Activated naive CD4-positive, alpha-beta T cell treated with anti-CD3 and anti-CD28 coated beads, Interleukin-2, amount 10 ng/mL, durations not matched to agents 7 days and 5 days (primary cell): Measurements from ENCODE around the gene NPHS1.
"Not testable (repeated sequence)": the region's sequence is repeated elsewhere in the genome, so short reads cannot be mapped to it uniquely, and the experiment has no call there.

Experiments used
- CTCF ChIA-PET: fragments of 350-600 bp; sonication (Branson Sonifier 250); formaldehyde crosslinking; loops from one replicate; lab custom pipeline; 2021; ENCODE audit warnings: antibody characterized with exemption; lab: Charles Lee
- DNase-seq: peaks from one replicate; pipeline ENCODE4 v3.0.0-alpha.2; 2020
- H3K27ac Mint-ChIP-seq: one replicate; pipeline ENCODE4 v1.8.0; 2021; ENCODE audit warnings: mild to moderate bottlenecking, moderate library complexity, mixed read lengths
- H3K27me3 Mint-ChIP-seq: one replicate; pipeline ENCODE4 v1.8.0; 2021; ENCODE audit warnings: mild to moderate bottlenecking, mixed read lengths
- H3K36me3 Mint-ChIP-seq: one replicate; pipeline ENCODE4 v1.8.0; 2021; ENCODE audit warnings: mixed read lengths
- H3K4me1 Mint-ChIP-seq: one replicate; pipeline ENCODE4 v1.8.0; 2021; ENCODE audit warnings: mixed read lengths
- H3K4me3 Mint-ChIP-seq: one replicate; pipeline ENCODE4 v1.8.0; 2021; ENCODE audit warnings: mild to moderate bottlenecking, moderate library complexity, mixed read lengths
- H3K9me3 Mint-ChIP-seq: one replicate; pipeline ENCODE4 v1.8.0; 2021; ENCODE audit warnings: mixed read lengths

Gene NPHS1, protein sequence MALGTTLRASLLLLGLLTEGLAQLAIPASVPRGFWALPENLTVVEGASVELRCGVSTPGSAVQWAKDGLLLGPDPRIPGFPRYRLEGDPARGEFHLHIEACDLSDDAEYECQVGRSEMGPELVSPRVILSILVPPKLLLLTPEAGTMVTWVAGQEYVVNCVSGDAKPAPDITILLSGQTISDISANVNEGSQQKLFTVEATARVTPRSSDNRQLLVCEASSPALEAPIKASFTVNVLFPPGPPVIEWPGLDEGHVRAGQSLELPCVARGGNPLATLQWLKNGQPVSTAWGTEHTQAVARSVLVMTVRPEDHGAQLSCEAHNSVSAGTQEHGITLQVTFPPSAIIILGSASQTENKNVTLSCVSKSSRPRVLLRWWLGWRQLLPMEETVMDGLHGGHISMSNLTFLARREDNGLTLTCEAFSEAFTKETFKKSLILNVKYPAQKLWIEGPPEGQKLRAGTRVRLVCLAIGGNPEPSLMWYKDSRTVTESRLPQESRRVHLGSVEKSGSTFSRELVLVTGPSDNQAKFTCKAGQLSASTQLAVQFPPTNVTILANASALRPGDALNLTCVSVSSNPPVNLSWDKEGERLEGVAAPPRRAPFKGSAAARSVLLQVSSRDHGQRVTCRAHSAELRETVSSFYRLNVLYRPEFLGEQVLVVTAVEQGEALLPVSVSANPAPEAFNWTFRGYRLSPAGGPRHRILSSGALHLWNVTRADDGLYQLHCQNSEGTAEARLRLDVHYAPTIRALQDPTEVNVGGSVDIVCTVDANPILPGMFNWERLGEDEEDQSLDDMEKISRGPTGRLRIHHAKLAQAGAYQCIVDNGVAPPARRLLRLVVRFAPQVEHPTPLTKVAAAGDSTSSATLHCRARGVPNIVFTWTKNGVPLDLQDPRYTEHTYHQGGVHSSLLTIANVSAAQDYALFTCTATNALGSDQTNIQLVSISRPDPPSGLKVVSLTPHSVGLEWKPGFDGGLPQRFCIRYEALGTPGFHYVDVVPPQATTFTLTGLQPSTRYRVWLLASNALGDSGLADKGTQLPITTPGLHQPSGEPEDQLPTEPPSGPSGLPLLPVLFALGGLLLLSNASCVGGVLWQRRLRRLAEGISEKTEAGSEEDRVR (N-terminal part only)

DNA sequence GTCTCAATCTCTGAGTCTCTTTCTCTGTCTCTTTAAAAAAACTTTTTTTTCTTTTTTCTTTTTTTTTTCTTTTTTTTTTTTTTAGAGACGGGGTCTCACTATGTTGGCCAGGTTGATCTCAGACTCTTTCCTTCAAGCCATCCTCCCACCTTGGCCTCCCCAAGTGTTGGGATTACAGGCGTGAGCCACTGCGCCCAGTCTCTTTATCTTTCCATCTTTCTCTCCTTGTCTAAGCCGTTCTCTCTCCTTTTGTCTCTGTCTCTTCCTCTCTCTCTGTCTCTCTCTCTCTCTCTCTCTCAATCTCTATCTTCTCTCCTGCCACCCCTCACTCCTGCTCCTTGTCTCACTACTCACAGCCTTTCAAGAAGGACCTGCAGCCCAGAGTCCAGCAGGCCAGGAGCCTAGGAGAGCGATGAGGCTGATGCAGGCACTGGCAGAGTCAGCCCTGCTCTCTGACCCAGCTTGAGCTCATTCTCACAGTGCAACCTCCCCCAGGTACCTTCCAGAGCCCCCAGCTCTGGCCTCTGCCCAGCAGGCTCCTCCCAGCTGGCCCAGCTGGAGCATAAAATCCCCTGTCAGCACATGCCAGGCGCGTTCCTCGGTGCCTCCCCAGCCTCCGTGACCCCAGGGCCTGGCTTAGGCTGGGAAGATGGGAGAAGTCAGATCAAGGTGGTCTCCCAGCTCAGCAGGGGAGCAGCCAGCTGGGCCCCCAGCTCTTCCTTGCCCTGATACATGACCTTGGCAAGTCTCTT, at the start of gene NPHS1:
TSS of gene NPHS1 (minus strand) at position 476 of the 752 bp plus-strand sequence. CDS start 667 bp downstream, outside the sequence.
- no peak within 1 kb of the TSS for H3K4me3 Mint-ChIP-seq
- H3K36me3 Mint-ChIP-seq = no peaks in the 10 kb centered on the region
- H3K4me1 Mint-ChIP-seq = peaks cover 7% of the 10 kb centered on the region
- no peaks in the 10 kb centered on the region for H3K9me3 Mint-ChIP-seq
- peaks cover 96% of the 10 kb centered on the region for H3K27me3 Mint-ChIP-seq
- CTCF ChIA-PET = no interaction called here
- no peak for DNase-seq
- H3K27ac Mint-ChIP-seq = no peak within 1 kb of the TSS

DNA sequence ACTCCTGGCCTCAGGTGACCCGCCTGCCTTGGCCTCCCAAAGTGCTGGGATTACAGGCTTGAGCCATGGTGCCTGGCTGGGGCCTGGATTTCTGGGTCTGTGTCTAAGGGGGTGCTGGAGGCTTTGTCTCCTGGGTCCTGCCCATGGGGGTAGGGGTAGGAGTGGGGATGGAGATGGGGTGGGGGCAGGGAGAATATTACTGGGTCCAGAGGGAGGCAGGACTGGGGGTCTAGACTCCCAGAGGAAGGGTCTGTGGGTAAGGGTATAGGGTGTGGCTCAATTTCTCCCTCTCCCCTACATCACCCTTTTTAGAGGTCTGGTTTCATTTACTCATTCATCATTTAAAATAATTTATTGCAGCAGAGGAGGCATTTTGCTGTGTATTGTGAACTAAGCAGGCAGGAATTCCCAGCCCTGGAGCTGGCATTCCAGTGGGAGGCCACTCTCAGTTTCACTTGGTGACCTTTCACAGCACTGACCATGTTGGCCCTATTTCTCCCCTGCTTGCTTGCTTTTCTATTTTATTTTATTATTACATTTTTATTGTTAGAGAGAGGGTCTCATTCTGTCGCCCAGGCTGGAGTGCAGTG, 48.8 kb upstream of the NPHS1 start:
- no peak for DNase-seq
- Mint-ChIP-seq H3K27ac (peak overlapping the region; percentile 98), H3K27me3 (no peaks in the 10 kb centered on the region), H3K4me3 (peak overlapping the region; percentile 84), H3K9me3 (no peaks in the 10 kb centered on the region), H3K4me1 (peaks cover 58% of the 10 kb centered on the region), H3K36me3 (peaks cover 36% of the 10 kb centered on the region)
- CTCF ChIA-PET = no interaction called here

DNA sequence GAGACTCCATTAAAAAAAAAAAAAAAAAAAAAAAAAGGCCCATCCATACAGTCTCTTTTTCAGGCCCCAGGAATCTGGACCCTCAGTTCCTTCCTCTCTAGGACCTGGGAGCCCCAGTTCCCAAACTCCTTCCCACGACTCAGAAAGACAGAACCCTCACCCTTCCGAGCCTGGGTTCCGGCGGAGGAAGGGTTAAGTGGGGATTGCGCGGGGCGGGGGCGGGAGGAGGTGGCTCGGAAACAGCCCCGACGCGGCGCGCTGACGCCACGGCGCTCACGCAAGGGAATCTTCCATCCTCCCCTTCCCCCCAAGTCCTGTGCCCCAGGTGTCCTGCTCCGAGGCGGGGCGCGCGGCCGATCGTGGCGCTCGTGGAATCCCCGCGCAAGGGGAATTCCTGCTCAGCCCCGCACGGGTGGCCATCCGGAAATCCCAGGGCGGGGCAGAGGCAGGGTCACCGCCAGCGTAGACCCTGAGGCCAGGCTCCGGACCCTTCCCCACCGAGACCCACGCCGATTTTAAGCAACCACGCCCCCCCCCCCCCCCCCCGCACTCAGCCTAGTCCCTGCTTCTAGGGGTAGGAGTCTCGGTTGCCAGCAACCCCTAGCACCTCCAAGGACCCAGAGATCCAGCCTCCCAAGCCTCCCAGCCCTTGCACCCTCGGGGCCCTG, 47.4 kb upstream of the NPHS1 start:
- no peaks in the 10 kb centered on the region for H3K9me3 Mint-ChIP-seq
- DNase-seq = peak; percentile 92
- no peaks in the 10 kb centered on the region for H3K27me3 Mint-ChIP-seq
- peaks cover 41% of the 10 kb centered on the region for H3K36me3 Mint-ChIP-seq
- peak overlapping the region; percentile 98 for H3K27ac Mint-ChIP-seq
- H3K4me1 Mint-ChIP-seq = peaks cover 59% of the 10 kb centered on the region
- H3K4me3 Mint-ChIP-seq = peak overlapping the region; percentile 84
- CTCF ChIA-PET = no interaction called here

GRCh38 chr19:35898499-35898809, 46.1 kb upstream of the NPHS1 start:
- CTCF ChIA-PET = no interaction called here

DNA sequence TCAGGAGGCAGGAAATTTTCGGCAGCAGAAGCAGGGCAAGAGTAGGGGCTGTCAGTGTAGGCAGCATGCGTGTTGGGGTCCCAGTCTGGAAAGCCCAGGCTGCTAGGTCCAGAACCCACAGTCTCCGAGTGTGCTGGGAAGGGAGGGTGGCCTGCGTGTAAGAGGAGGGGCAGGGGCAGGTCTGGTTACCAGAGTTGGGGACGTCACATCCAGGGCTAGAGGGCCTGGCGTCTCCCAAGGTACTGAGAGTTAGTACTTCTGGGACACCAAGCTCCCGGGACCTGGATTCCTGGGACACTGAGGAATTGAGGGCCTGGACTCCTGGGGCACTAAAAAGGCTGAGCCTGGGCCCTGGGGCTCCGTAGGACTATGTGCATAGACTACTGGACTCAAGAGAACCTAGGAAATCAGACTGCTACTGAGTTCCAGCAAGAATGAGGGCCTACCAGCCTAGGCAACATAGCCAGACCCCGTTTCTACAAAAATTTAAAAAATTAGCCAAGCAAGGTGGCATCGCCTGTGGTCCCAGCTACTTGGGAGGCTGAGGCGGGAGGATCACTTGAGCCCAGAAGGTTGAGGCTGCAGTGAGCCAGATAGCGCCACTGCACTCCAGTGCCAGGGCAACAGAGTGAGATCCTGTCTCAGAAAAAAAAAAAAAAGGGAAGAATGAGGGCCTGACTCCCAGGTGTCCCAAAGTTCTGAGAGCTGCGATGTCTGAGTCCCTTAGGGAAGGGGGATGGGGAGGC, 45.6 kb upstream of the NPHS1 start:
- H3K4me3 Mint-ChIP-seq = peak overlapping the region; percentile 84
- H3K27me3 Mint-ChIP-seq = no peaks in the 10 kb centered on the region
- H3K9me3 Mint-ChIP-seq = no peaks in the 10 kb centered on the region
- CTCF ChIA-PET = no interaction called here
- DNase-seq = no peak
- H3K4me1 Mint-ChIP-seq = peaks cover 46% of the 10 kb centered on the region
- H3K36me3 Mint-ChIP-seq = peaks cover 38% of the 10 kb centered on the region
- H3K27ac Mint-ChIP-seq = peak overlapping the region; percentile 98

More at GRCh38 chr19:35898499-35898809, 46.1 kb upstream of the NPHS1 start:
- H3K27ac Mint-ChIP-seq = peak overlapping the region; percentile 98
- no peaks in the 10 kb centered on the region for H3K9me3 Mint-ChIP-seq
- peaks cover 48% of the 10 kb centered on the region for H3K4me1 Mint-ChIP-seq
- H3K36me3 Mint-ChIP-seq = peaks cover 38% of the 10 kb centered on the region
- H3K27me3 Mint-ChIP-seq = no peaks in the 10 kb centered on the region
- peak overlapping the region; percentile 84 for H3K4me3 Mint-ChIP-seq
- DNase-seq = no peak

- Mint-ChIP-seq H3K9me3 (no peaks in the 10 kb centered on the region), H3K36me3 (peaks cover 42% of the 10 kb centered on the region), H3K4me3 (no peak overlapping the region), H3K27ac (peak overlapping the region; percentile 45), H3K27me3 (no peaks in the 10 kb centered on the region), H3K4me1 (peaks cover 37% of the 10 kb centered on the region)
- CTCF ChIA-PET = interaction anchor here (1.2 kb wide), 1 partner anchor 35 kb away, joined by 4 read pairs; no protein-coding TSS in a partner anchor
- DNase-seq = no peak
Observed at GRCh38 chr19:35896643-35897040, 44.3 kb upstream of the NPHS1 start.

DNA sequence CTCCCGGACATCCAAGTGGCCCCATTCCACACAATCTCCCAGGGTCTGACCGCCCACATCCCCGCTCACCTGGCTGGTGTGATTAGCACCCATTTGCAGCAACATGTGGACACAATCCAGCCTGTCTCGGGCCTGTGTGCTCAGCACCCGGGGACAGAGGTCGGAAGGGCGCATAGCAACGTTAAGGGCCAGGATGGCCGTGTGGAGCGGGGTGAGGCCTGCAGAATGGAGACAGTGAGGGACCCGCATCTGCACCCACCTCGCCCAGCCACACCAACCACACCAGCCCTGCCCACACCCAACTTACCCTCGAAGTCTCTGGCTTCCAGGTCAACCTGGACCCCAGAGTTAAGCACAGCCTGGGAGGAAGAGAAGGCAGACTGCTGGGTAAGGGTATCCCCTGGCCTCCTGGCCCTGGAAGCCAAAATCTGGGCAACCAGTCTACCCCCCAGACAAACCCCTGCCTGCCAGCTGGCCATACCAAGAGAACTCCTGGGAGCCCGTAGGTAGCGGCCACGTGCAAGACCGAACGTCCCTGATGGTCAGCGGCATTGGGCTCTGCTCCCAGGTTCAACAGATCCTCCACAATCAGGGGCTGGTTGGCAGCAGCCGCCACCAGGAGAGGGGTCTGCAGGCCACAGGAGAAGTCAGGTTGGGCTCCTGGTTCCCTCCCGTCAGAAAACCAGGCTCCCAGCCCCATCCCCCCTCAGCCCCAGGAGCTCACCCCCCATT, 43.8 kb upstream of the NPHS1 start:
- Mint-ChIP-seq H3K27ac (peak overlapping the region; percentile 24), H3K9me3 (no peaks in the 10 kb centered on the region), H3K27me3 (no peaks in the 10 kb centered on the region), H3K36me3 (peaks cover 44% of the 10 kb centered on the region), H3K4me1 (peaks cover 34% of the 10 kb centered on the region), H3K4me3 (no peak overlapping the region)
- no peak for DNase-seq
- CTCF ChIA-PET = interaction anchor here (1.0 to 1.2 kb wide), 2 partner anchors 17 to 35 kb away, joined by 3 to 4 read pairs; no protein-coding TSS in a partner anchor

DNA sequence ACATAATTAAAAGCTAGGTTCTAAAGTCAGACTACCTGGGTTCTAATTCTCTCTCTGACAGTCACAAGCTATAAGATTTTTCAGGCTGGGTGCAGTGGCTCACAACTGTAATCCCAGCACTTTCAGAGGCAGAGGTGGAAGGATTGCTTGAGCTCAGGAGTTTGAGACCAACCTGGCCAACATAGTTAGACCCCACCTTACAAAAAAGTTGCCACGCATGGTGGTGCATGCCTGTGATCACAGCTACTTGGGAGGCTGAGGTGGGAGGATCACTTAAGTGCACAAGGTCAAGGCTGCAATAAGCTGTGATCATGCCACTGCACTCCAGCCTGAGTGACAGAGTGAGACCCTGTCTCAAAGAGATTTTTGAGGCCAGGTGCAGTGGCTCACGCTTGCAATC, 42.0 kb upstream of the NPHS1 start:
- CTCF ChIA-PET = interaction anchor here (1.5 to 2.1 kb wide), 2 partner anchors 11 to 37 kb away, joined by 3 to 5 read pairs; no protein-coding TSS in a partner anchor
- peaks cover 53% of the 10 kb centered on the region for H3K36me3 Mint-ChIP-seq
- DNase-seq = no peak

DNA sequence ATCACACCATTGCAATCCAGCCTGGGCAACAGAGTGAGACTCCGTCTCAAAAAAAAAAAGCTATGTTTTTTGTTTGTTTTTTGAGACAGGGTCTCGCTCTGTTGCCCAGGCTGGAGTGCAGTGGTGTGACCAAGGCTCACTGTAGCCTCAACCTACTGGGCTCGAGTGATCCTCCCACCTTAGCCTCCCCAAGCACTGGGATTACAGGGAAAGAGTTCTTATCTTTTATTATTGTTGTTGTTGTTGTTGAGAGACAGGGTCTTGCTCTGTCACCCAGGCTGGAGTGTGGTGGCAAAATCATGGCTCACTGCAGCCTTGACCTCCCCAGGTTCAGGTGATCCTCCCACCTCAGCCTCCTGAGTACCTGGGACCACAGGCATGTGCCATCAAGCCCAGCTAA, 39.5 kb upstream of the NPHS1 start:
- H3K27ac Mint-ChIP-seq, H3K9me3 Mint-ChIP-seq, H3K4me3 Mint-ChIP-seq, H3K27me3 Mint-ChIP-seq, DNase-seq: not testable (repeated sequence)
- H3K36me3 Mint-ChIP-seq = peaks cover 59% of the 10 kb centered on the region
- H3K4me1 Mint-ChIP-seq = peaks cover 15% of the 10 kb centered on the region
- CTCF ChIA-PET = interaction anchor here (0.6 kb wide), 1 partner anchor 30 kb away, joined by 3 read pairs; no protein-coding TSS in a partner anchor

More for the DNA sequence above, 42.0 kb upstream of the NPHS1 start:
- Mint-ChIP-seq H3K27ac (no peak overlapping the region), H3K4me3 (no peak overlapping the region), H3K27me3 (no peaks in the 10 kb centered on the region), H3K9me3 (no peaks in the 10 kb centered on the region), H3K4me1 (peaks cover 28% of the 10 kb centered on the region)

DNA sequence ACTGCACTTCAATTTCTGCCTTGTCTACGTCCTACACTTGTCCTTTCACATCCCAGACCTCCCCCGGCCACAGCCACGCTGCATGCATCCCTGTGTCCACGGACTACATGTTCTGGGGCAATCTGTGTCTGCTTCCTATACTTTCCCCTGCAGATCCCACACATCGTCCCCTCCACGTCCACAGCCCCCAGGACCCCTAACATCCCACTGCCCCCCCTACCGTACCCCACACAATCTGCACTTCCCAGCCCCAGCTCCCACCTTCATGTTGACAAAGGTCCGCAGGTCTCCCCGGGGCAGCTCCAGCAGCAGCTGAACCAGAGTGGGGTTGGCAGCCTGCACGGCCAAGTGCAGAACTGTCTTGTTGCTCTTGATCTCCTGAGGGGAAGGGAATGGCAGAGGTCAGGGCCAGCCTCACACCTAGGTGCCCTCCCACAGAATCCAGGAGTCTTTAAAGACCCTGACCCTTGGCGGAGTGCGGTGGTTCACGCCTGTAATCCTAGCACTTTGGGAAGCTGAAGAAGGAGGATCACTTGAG, 37.9 kb upstream of the NPHS1 start:
- no peak for DNase-seq
- Mint-ChIP-seq H3K27ac (no peak overlapping the region), H3K27me3 (no peaks in the 10 kb centered on the region), H3K36me3 (peaks cover 62% of the 10 kb centered on the region), H3K4me1 (peaks cover 7% of the 10 kb centered on the region), H3K4me3 (no peak overlapping the region), H3K9me3 (no peaks in the 10 kb centered on the region)
- CTCF ChIA-PET = no interaction called here

GRCh38 chr19:35889370-35890112, 37.2 kb upstream of the NPHS1 start:
- Mint-ChIP-seq H3K4me1 (peaks cover 4% of the 10 kb centered on the region), H3K9me3 (no peaks in the 10 kb centered on the region), H3K36me3 (peaks cover 61% of the 10 kb centered on the region), H3K27ac (no peak overlapping the region), H3K4me3 (no peak overlapping the region), H3K27me3 (no peaks in the 10 kb centered on the region)
- DNase-seq = no peak
- CTCF ChIA-PET = interaction anchor here (0.6 to 1.2 kb wide), 2 partner anchors 12 to 42 kb away, joined by 3 to 4 read pairs; no protein-coding TSS in a partner anchor
